ENCODE measurements around the gene RAB35.

The RAB35 gene

GRCh38 chr12:120091371-120092090, 25.0 kb downstream of the RAB35 start:
- Histone ChIP-seq H3K9me3 (ENCODE audit: low read length) (no peaks in the 10 kb centered on the region), H3K9me2 (ENCODE audit: low read depth, low read length) (no peaks in the 10 kb centered on the region), H3F3A (ENCODE audit: insufficient read depth, low read length) (peaks cover 5% of the 10 kb centered on the region; the same call in 1 of the 2 replicates), H4K20me1 (ENCODE audit: insufficient read depth, low read length) (no peaks in the 10 kb centered on the region), H3K4me2 (ENCODE audit: low read length) (no peak overlapping the region), H3K27ac (ENCODE audit: low read depth, low read length, poor library complexity, severe bottlenecking) (no peak overlapping the region), H3K27me3 (ENCODE audit: insufficient read depth, low read length) (no peaks in the 10 kb centered on the region), H3K79me2 (ENCODE audit: insufficient read depth, low read length) (no peaks in the 10 kb centered on the region), H3K4me3 (ENCODE audit: low read depth, low read length, poor library complexity, severe bottlenecking) (no peak overlapping the region), H3K9ac (ENCODE audit: low read length) (no peak overlapping the region), H3K36me3 (ENCODE audit: insufficient read depth, low read length) (peaks cover 35% of the 10 kb centered on the region), H3K4me1 (ENCODE audit: insufficient read depth, low read length, severe bottlenecking) (peaks cover 51% of the 10 kb centered on the region), H2AFZ (ENCODE audit: low read length) (no peak overlapping the region)
- TF ChIP-seq, protein P1, sequence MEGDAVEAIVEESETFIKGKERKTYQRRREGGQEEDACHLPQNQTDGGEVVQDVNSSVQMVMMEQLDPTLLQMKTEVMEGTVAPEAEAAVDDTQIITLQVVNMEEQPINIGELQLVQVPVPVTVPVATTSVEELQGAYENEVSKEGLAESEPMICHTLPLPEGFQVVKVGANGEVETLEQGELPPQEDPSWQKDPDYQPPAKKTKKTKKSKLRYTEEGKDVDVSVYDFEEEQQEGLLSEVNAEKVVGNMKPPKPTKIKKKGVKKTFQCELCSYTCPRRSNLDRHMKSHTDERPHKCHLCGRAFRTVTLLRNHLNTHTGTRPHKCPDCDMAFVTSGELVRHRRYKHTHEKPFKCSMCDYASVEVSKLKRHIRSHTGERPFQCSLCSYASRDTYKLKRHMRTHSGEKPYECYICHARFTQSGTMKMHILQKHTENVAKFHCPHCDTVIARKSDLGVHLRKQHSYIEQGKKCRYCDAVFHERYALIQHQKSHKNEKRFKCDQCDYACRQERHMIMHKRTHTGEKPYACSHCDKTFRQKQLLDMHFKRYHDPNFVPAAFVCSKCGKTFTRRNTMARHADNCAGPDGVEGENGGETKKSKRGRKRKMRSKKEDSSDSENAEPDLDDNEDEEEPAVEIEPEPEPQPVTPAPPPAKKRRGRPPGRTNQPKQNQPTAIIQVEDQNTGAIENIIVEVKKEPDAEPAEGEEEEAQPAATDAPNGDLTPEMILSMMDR (IDR thresholded peaks at IDR 0.05; ENCODE audit: low read length): no peak
- TF ChIP-seq EZH2 (IDR thresholded peaks at IDR 0.05; ENCODE audit: borderline replicate concordance, low read length): no peak

DNA sequence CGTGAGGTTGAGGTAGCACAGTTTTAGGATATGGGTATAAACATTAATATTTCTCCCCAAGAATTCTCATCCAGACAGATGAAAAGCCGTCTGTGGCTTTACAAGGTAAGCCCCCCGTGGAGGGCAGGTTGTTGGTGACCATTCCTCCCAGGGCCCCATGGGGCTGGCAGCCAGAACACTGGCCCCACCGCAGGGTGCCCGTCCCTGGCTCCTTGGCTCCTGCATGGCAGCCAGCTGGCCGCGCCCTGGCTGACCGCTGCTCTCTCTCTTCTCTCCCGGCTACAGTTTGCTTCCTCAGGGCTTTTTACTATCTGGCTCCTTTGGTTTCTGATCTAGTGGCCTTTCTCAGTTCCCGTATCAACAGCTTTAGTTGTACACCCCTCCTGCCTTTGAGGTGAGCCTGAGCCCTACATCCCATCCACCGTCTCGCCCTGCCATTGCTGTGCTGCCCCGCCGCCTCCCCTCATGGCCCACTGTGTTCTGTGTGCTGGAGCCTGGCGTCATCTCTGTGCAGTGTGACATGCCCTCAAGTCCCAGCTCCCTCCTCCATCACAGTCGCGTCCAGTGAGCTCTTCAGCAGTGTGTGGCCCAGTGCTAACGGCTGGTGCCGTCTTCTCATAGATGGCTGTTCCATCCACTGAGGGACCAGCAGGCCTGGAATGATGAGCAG, 25.8 kb downstream of the RAB35 start:
- Histone ChIP-seq H4K20me1 (ENCODE audit: insufficient read depth, low read length) (no peaks in the 10 kb centered on the region), H3K36me3 (ENCODE audit: insufficient read depth, low read length) (peaks cover 27% of the 10 kb centered on the region; the same call in 1 of the 2 replicates), H3K79me2 (ENCODE audit: insufficient read depth, low read length) (no peaks in the 10 kb centered on the region), H3K4me2 (ENCODE audit: low read length) (no peak overlapping the region), H3K9ac (ENCODE audit: low read length) (no peak overlapping the region), H3K4me3 (ENCODE audit: low read depth, low read length, poor library complexity, severe bottlenecking) (no peak overlapping the region), H3K27ac (ENCODE audit: low read depth, low read length, poor library complexity, severe bottlenecking) (no peak overlapping the region), H3K27me3 (ENCODE audit: insufficient read depth, low read length) (no peaks in the 10 kb centered on the region), H3K9me2 (ENCODE audit: low read depth, low read length) (no peaks in the 10 kb centered on the region), H3K4me1 (ENCODE audit: insufficient read depth, low read length, severe bottlenecking) (peaks cover 52% of the 10 kb centered on the region), H3K9me3 (ENCODE audit: low read length) (no peaks in the 10 kb centered on the region), H3F3A (ENCODE audit: insufficient read depth, low read length) (peaks cover 7% of the 10 kb centered on the region; the same call in 1 of the 2 replicates), H2AFZ (ENCODE audit: low read length) (no peak overlapping the region)
- TF ChIP-seq EZH2 (IDR thresholded peaks at IDR 0.05; ENCODE audit: borderline replicate concordance, low read length): no peak
- TF ChIP-seq, protein P1 (IDR thresholded peaks at IDR 0.05; ENCODE audit: low read length): no peak

GRCh38 chr12:120090206-120090605, 26.3 kb downstream of the RAB35 start:
- Histone ChIP-seq H3K4me2 (ENCODE audit: low read length) (no peak overlapping the region), H3K9me2 (ENCODE audit: low read depth, low read length) (no peaks in the 10 kb centered on the region), H3F3A (ENCODE audit: insufficient read depth, low read length) (peaks cover 7% of the 10 kb centered on the region; the same call in 1 of the 2 replicates), H2AFZ (ENCODE audit: low read length) (no peak overlapping the region), H3K27me3 (ENCODE audit: insufficient read depth, low read length) (no peaks in the 10 kb centered on the region), H3K4me1 (ENCODE audit: insufficient read depth, low read length, severe bottlenecking) (peaks cover 46% of the 10 kb centered on the region), H3K9me3 (ENCODE audit: low read length) (no peaks in the 10 kb centered on the region), H3K27ac (ENCODE audit: low read depth, low read length, poor library complexity, severe bottlenecking) (no peak overlapping the region), H3K36me3 (ENCODE audit: insufficient read depth, low read length) (peaks cover 24% of the 10 kb centered on the region; the same call in 1 of the 2 replicates), H4K20me1 (ENCODE audit: insufficient read depth, low read length) (no peaks in the 10 kb centered on the region), H3K79me2 (ENCODE audit: insufficient read depth, low read length) (no peaks in the 10 kb centered on the region), H3K4me3 (ENCODE audit: low read depth, low read length, poor library complexity, severe bottlenecking) (no peak overlapping the region), H3K9ac (ENCODE audit: low read length) (no peak overlapping the region)
- no peak for TF ChIP-seq EZH2 (IDR thresholded peaks at IDR 0.05; ENCODE audit: borderline replicate concordance, low read length)
- TF ChIP-seq, protein P1 (IDR thresholded peaks at IDR 0.05; ENCODE audit: low read length): no peak

Measured in OCI-LY1 (cell line).